Measurements from ENCODE around the gene LY6G5B.

GRCh38 chr6:31692886-31693285 lies 23.1 kb downstream of the LY6G5B start:
- no peak for TF ChIP-seq EZH2phosphoT487 (IDR thresholded peaks at IDR 0.05; ENCODE audit: borderline replicate concordance, low read length)
- TF ChIP-seq CTCF (conservative IDR thresholded peaks at IDR 0.05; ENCODE audit: low read depth, low read length): no peak
- TF ChIP-seq EZH2 (IDR thresholded peaks at IDR 0.05; ENCODE audit: low read length, unreplicated experiment): no peak

Data from PC-3 (cell line).